NCI-H82 treated with DMSO at 0.1 percent for 48 hours (cell line): ENCODE results near the gene RASA3.
"Not testable (repeated sequence)": the region's sequence is repeated elsewhere in the genome, so short reads cannot be mapped to it uniquely, and the experiment has no call there.

ENCODE experiments used
- DNase-seq: peaks from one replicate; lab custom pipeline; 2025; ENCODE audit not compliant: unreplicated experiment; lab: John Stamatoyannopoulos, UW

The RASA3 gene

GRCh38 chr13:114128624-114129522 lies 3.5 kb downstream of the RASA3 start:
- DNase-seq, result no peak

GRCh38 chr13:114128348-114128623 lies 4.1 kb downstream of the RASA3 start:
- DNase-seq, result no peak

- DNase-seq, result no peak
Observed at GRCh38 chr13:114127473-114128347, 4.7 kb downstream of the RASA3 start.

- DNase-seq, result no peak
Observed at GRCh38 chr13:114126789-114127472, 5.5 kb downstream of the RASA3 start.

GRCh38 chr13:114126086-114126485 lies 6.3 kb downstream of the RASA3 start:
- DNase-seq, result not testable (repeated sequence)

DNA sequence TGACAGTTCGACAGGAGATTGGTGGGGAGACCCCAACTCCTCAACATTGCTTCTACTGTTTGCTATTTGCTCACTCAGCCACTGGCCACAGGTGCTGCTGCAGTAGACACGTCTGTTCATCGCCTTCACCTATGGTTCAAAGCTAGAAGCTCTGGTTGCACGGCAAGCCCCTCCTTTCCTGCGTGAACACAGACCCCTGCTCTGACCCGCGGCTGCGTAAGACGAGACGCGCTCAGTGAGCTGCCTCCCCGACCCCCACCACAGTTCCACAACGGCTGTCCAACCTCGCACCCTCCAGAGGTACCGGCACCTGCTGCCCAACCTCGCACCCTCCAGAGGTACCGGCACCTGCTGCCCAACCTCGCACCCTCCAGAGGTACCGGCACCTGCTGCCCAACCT lies 6.8 kb downstream of the RASA3 start:
- no peak for DNase-seq

- DNase-seq, result peak; percentile 85
Observed at GRCh38 chr13:114124921-114125320, 7.5 kb downstream of the RASA3 start.

DNA sequence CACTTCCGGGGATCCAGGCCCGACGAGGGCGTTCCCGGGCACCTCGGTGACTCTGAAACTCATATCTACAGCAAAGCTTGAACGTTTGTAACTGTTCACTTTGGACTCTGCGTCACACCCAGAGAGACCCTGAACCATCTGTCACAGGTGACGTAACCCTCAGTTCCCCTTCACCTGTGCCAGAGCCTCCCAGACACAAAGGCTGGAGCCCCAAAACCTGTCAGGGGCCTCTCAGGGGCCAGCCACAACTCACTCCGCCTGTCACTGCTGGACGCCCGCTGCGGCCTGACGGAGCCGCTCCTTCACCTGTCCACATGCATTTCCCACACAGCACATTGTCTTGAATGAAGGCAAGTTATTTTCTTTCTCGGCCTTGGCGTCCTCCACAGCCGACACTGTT lies 8.0 kb downstream of the RASA3 start:
- DNase-seq, result no peak

- DNase-seq, result no peak
Observed at GRCh38 chr13:114123876-114124275, 8.5 kb downstream of the RASA3 start.

GRCh38 chr13:114123448-114123847 lies 9.0 kb downstream of the RASA3 start:
- no peak for DNase-seq

GRCh38 chr13:114122591-114123211 lies 9.7 kb downstream of the RASA3 start:
- DNase-seq, result no peak

- no peak for DNase-seq
Observed at GRCh38 chr13:114122127-114122511, 10.3 kb downstream of the RASA3 start.

GRCh38 chr13:114121496-114122126 lies 10.8 kb downstream of the RASA3 start:
- DNase-seq, result no peak

DNA sequence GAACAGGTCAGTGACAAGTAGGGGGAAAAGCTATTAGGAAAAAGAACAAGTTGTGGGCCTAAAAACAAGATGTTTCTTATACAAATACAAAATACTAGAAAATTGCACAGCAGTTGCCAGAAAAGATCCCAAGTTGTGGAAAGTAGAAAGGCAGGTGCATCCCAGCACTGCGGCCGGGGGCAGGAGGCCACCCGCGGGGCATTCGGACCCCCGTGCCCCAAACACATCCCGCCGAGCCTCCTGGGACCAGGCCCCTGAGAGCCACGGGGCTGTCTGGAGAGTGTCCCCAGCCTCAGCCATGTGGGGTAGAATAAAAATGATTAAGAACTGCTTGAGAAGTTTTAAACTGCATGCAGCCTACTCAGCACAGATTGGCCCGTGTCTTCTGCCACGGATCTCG lies 11.4 kb downstream of the RASA3 start:
- no peak for DNase-seq

- peak; percentile 79 for DNase-seq
Observed at GRCh38 chr13:114120591-114121011, 11.8 kb downstream of the RASA3 start.

GRCh38 chr13:114119196-114119595 lies 13.2 kb downstream of the RASA3 start:
- DNase-seq, result no peak

DNA sequence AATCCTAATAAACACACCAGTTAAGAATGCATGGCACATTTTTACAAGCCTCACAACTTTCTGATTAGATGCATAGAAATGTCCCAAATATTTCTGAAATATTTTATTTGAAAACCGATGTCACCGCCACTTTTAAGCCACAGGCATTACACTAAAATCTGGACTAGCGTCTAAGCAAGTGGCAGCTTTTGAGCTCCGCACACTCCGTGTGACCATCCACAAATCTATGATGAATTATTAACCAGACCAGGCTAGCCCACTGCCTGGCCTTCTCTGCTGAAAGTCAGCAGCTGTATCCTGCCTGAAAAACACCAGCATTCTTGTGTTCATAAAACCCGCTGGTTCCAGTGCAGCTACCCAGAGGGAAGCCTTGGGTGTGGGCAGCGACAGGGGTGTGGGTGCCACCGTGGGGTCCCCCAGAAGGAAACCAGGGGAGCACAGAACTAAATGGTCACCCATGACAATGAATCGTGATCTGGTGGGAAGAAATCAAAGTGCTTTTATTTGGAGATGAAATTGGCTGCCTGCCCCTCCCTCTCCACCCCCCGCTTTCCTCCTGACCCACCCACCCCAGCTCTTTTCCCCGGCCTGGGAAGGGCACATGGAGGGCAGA lies 13.8 kb downstream of the RASA3 start:
- DNase-seq, result no peak

GRCh38 chr13:114118086-114118485 lies 14.3 kb downstream of the RASA3 start:
- no peak for DNase-seq

DNA sequence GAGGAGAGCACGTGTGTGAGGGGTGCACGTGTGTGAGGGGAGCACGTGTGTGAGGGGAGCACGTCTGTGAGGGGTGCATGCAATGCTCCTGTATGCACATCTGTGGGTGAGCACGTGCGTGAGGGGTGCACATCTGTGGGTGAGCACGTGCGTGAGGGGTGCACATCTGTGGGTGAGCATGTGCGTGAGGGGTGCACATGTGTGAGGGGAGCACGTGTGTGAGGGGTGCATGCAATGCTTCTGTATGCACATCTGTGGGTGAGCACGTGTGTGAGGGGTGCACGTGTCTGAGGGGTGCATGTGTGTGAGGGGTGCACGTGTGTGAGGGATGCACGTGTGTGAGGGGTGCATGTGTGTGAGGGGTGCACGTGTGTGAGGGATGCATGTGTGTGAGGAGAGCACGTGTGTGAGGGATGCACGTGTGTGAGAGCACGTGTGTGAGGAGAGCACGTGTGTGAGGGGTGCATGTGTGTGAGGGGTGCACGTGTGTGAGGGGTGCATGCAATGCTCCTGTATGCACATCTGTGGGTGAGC lies 15.0 kb downstream of the RASA3 start:
- not testable (repeated sequence) for DNase-seq

DNA sequence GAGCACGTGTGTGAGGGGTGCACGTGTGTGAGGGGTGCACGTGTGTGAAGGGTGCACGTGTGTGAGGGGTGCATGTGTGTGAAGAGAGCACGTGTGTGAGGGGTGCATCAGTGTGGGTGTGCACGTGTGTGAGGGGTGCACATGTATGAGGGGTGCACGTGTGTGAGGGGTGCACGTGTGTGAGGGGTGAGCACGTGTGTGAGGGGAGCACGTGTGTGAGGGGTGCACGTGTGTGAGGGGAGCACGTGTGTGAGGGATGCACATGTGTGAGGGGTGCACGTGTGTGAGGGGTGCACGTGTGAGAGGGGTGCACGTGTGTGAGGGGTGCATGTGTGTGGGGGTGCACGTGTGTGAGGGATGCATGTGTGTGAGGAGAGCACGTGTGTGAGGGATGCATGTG lies 15.7 kb downstream of the RASA3 start:
- no peak for DNase-seq
